Uterus (tissue), 4 donors: ENCODE data around the gene AHDC1. TPM values are rescaled to one million over a fixed set of nuclear protein-coding genes. Genes with fewer than 3 reads are reported as not detected.
A peak's percentile ranks its signal among the peaks of the same experiment; 100 is the strongest.

Experiments used
- DNase-seq, 2 donors: peaks; one replicate each; pipeline ENCODE4 v3.0.0-alpha.2; 2019 to 2020
- H3K27ac ChIP-seq, 2 donors: fragments of 200-600 bp; sonication (generic); 1 replicate in 1 of 2; 2 replicates in 1 of 2; pipeline ENCODE4 v1.5.1; 2016 to 2018
- H3K27me3 ChIP-seq, 2 donors: fragments of 200-600 bp; sonication (generic); one replicate each; pipeline ENCODE4 v1.5.1; 2018 to 2019; ENCODE audit warnings: control low read depth in 1 of 2
- H3K36me3 ChIP-seq, 2 donors: fragments of 200-600 bp; sonication (generic); one replicate each; pipeline ENCODE4 v1.5.1; 2019; ENCODE audit warnings: control low read depth in 1 of 2
- H3K4me1 ChIP-seq, 2 donors: fragments of 200-600 bp; sonication (generic); one replicate each; pipeline ENCODE4 v1.5.1; 2018 to 2019; ENCODE audit warnings: control low read depth in 1 of 2
- H3K4me3 ChIP-seq, 2 donors: fragments of 200-600 bp; sonication (generic); 1 replicate in 1 of 2; 2 replicates in 1 of 2; pipeline ENCODE4 v1.5.1; 2018 to 2019; ENCODE audit warnings: mild to moderate bottlenecking in 1 of 2
- H3K9me3 ChIP-seq, 2 donors: fragments of 200-600 bp; sonication (generic); one replicate each; pipeline ENCODE4 v1.5.1; 2019; ENCODE audit warnings: control low read depth in 1 of 2
- CTCF ChIP-seq, 4 experiments: fragments of 200-600 bp in 2 of 4; fragments of 450-650 bp in 2 of 4; sonication (generic) in 2 of 4; IDR thresholded peaks; one replicate each; pipeline ENCODE4 v1.5.1; 2016 to 2019; ENCODE audit warnings: antibody characterized with exemption in 4 of 4, mild to moderate bottlenecking in 2 of 4, moderate library complexity in 1 of 4
- POLR2A ChIP-seq, 2 donors: fragments of 450-650 bp; IDR thresholded peaks; one replicate each; pipeline ENCODE4 v1.6.1; 2016; ENCODE audit warnings: antibody characterized with exemption in 2 of 2, mild to moderate bottlenecking in 1 of 2, moderate library complexity in 1 of 2
- intact Hi-C: fragments of 100-400 bp; cut with DNase I; formaldehyde crosslinking; loops from one replicate; pipeline ENCODE4 v1.15.1; 2023; ENCODE audit warnings: low total_unique reads
- total RNA-seq, 4 donors: library from RNA; depleted of rRNA in 3 of 4; stranded (reverse); fragments of >200 nt in 3 of 4; gene quantifications; one replicate each; pipeline versions ENCODE4 v1.1.0 to v1.2.4, GENCODE V29; 2014 to 2023
- donor health status: DM: yes; HTN: yes; CAD: no.

The AHDC1 gene
- total RNA-seq, 4 donors from 2014 or later, result 11.2 to 179 (median 50.7) TPM

GRCh38 chr1:27520651-27521050 lies 83.3 kb downstream of the AHDC1 start:
- no peak for TF ChIP-seq POLR2A (IDR thresholded peaks at IDR 0.05)
- no peak for TF ChIP-seq CTCF (IDR thresholded peaks at IDR 0.05)
- H3K4me1 ChIP-seq, result peaks cover 5 to 39% of the 10 kb centered on the region in 2 donors

GRCh38 chr1:27519331-27520258 lies 84.3 kb downstream of the AHDC1 start:
- Histone ChIP-seq H3K4me3 (no peak overlapping the region), H3K27me3 (no peaks in the 10 kb centered on the region), H3K36me3 (no peaks in the 10 kb centered on the region), H3K9me3 (no peaks in the 10 kb centered on the region), H3K27ac (peak overlapping the region; percentile 2 to 22), H3K4me1 (peaks cover 0 to 34% of the 10 kb centered on the region in 2 donors)
- DNase-seq, result no peak
- intact Hi-C loops, result loop anchor here (10.0 kb wide), 1 partner anchor 85 kb away; the partner anchor contains the start of gene AHDC1
- TF ChIP-seq CTCF (IDR thresholded peaks at IDR 0.05) (no peak), POLR2A (IDR thresholded peaks at IDR 0.05) (no peak)

More at GRCh38 chr1:27520651-27521050, 83.3 kb downstream of the AHDC1 start:
- H3K4me3 ChIP-seq, result no peak overlapping the region
- H3K27me3 ChIP-seq, result no peaks in the 10 kb centered on the region
- peak overlapping the region; percentile 5 to 58 for H3K27ac ChIP-seq
- intact Hi-C loops, result loop anchor here (10.0 kb wide), 1 partner anchor 84 kb away; the partner anchor contains the start of gene AHDC1
- no peaks in the 10 kb centered on the region for H3K9me3 ChIP-seq
- H3K36me3 ChIP-seq, result no peaks in the 10 kb centered on the region
- no peak for DNase-seq

GRCh38 chr1:27518808-27519207 lies 85.1 kb downstream of the AHDC1 start:
- peaks cover 0 to 34% of the 10 kb centered on the region in 2 donors for H3K4me1 ChIP-seq
- H3K36me3 ChIP-seq, result no peaks in the 10 kb centered on the region
- TF ChIP-seq POLR2A (IDR thresholded peaks at IDR 0.05) (no peak), CTCF (IDR thresholded peaks at IDR 0.05) (no peak)
- no peaks in the 10 kb centered on the region for H3K9me3 ChIP-seq
- DNase-seq, result no peak
- H3K4me3 ChIP-seq, result no peak overlapping the region
- no peaks in the 10 kb centered on the region for H3K27me3 ChIP-seq
- intact Hi-C loops, result no loop called here
- H3K27ac ChIP-seq, result peak overlapping the region in 1 of 2 donors; percentile 53

- DNase-seq, result no peak
- no peaks in the 10 kb centered on the region for H3K9me3 ChIP-seq
- peaks cover 0 to 30% of the 10 kb centered on the region in 2 donors for H3K4me1 ChIP-seq
- no peaks in the 10 kb centered on the region for H3K36me3 ChIP-seq
- TF ChIP-seq POLR2A (IDR thresholded peaks at IDR 0.05) (no peak), CTCF (IDR thresholded peaks at IDR 0.05) (no peak)
- H3K27ac ChIP-seq, result peak overlapping the region; percentile 29 to 53
- no peak overlapping the region for H3K4me3 ChIP-seq
- H3K27me3 ChIP-seq, result no peaks in the 10 kb centered on the region
- intact Hi-C loops, result no loop called here
Observed at GRCh38 chr1:27517907-27518718, 85.8 kb downstream of the AHDC1 start.
